Measurements from ENCODE around the gene PREPL.

DNA sequence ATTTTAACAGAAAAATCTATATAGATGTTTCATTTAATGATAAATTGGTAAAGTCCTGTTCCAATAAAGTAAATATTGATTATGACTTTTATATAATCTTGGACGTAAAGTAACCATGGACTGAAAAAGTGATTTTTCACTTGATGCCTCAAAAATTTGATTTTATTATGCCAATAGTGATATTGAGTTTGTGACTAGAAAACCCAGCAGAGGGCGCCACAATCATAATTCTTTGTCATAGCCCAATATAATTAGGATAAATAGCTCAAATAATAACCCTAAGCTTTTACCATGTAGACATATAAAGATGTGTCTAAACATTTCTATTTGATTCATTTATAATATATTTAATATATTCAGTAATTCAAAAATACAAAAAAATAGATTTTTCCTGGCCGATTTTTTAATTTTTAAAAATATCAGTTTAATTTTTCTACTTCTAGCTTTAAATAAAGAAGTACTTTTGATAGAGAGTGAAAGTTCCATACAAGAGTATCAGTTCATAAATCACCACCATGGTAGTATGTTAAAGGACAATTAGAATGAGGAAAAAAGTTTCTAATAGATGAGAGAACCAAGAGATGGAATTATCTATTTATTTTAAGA lies 31.1 kb upstream of the PREPL start:
- TF ChIP-seq, protein P1, sequence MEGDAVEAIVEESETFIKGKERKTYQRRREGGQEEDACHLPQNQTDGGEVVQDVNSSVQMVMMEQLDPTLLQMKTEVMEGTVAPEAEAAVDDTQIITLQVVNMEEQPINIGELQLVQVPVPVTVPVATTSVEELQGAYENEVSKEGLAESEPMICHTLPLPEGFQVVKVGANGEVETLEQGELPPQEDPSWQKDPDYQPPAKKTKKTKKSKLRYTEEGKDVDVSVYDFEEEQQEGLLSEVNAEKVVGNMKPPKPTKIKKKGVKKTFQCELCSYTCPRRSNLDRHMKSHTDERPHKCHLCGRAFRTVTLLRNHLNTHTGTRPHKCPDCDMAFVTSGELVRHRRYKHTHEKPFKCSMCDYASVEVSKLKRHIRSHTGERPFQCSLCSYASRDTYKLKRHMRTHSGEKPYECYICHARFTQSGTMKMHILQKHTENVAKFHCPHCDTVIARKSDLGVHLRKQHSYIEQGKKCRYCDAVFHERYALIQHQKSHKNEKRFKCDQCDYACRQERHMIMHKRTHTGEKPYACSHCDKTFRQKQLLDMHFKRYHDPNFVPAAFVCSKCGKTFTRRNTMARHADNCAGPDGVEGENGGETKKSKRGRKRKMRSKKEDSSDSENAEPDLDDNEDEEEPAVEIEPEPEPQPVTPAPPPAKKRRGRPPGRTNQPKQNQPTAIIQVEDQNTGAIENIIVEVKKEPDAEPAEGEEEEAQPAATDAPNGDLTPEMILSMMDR (IDR thresholded peaks at IDR 0.05), result peak in 6 of 7 experiments; percentile 55 to 68 (median 58)
- TF ChIP-seq POLR2A (IDR thresholded peaks at IDR 0.05), result no peak
